ENCODE measurements around the gene IMP3. TPM values are rescaled to one million over a fixed set of nuclear protein-coding genes. Genes with fewer than 3 reads are reported as not detected.
"Not testable (repeated sequence)": the region's sequence is repeated elsewhere in the genome, so short reads cannot be mapped to it uniquely, and the experiment has no call there.

IMP3 gene
- total RNA-seq, 2 donors from 2014 or later: 43.1 to 66.6 TPM

DNA sequence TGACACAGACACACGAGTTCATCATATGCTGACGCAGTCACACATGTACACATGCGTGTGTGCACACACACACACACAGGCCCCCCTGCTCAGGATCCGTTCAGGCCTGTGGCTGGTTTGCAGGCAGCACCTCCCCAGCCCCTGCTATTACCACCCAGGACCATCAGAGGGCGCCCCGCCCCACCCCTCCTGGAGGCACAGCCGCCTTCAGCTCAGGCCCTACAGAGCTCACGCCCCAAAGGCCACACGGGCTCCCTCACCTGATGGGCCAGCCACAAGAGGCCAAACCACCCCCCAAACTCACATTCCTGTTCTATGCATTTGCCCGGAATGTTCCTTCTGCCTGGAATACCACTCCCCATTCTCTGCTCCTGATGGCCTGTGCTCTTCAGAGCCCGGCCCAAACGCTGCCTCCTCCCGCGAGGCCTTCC lies 46.2 kb upstream of the IMP3 start:
- not testable (repeated sequence) for H3K9me3 ChIP-seq; H3K36me3 ChIP-seq (replicated peaks in 1 of 2; ENCODE audit: insufficient read depth in 1 of 2, low read depth in 2 of 2); H3K4me3 ChIP-seq; H3K27ac ChIP-seq; H3K27me3 ChIP-seq
- TF ChIP-seq, protein P1, sequence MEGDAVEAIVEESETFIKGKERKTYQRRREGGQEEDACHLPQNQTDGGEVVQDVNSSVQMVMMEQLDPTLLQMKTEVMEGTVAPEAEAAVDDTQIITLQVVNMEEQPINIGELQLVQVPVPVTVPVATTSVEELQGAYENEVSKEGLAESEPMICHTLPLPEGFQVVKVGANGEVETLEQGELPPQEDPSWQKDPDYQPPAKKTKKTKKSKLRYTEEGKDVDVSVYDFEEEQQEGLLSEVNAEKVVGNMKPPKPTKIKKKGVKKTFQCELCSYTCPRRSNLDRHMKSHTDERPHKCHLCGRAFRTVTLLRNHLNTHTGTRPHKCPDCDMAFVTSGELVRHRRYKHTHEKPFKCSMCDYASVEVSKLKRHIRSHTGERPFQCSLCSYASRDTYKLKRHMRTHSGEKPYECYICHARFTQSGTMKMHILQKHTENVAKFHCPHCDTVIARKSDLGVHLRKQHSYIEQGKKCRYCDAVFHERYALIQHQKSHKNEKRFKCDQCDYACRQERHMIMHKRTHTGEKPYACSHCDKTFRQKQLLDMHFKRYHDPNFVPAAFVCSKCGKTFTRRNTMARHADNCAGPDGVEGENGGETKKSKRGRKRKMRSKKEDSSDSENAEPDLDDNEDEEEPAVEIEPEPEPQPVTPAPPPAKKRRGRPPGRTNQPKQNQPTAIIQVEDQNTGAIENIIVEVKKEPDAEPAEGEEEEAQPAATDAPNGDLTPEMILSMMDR (IDR thresholded peaks at IDR 0.05): peak; percentile 59 to 83 (median 73)
- ATAC-seq (peak; percentile 76), DNase-seq (peak; percentile 77 to 84 (median 81))
- WGBS, 2 donors: 5 to 26% methylated on average over 4 to 14 of the region's 14 CpGs
- intact Hi-C loops (cut with DNase I): loop anchor here (10.0 kb wide), 1 partner anchor 321 kb away; the partner anchor contains the start of gene MAN2C1
- peaks cover 14% of the 10 kb centered on the region for H3K4me1 ChIP-seq

DNA sequence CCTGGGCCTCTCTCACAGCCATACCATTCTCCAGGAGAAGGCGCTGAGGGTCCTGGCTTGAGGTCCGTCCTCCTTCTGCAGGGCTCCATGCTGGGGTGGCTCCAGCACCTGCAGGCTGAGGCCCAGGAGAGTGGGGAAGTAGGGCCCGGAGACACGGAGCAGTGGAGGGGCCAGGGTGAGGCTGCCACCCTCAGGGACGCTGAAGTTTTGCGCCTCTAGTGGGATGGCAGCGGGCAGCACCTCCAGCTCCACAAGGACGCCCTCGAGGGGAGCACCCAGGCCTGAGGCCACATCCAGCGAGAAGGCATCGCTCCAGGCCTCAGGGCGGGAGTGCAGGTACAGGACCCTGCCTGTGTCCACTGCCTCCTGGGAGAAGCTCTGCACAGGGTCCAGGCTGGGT lies 45.2 kb upstream of the IMP3 start:
- peaks cover 14% of the 10 kb centered on the region for H3K4me1 ChIP-seq
- 69 to 100% methylated on average over 2 to 12 of the region's 12 CpGs for WGBS, 2 donors
- TF ChIP-seq, protein P1 (IDR thresholded peaks at IDR 0.05): no peak
- no peak for TF ChIP-seq POLR2A (IDR thresholded peaks at IDR 0.05)
- no peak for ATAC-seq
- no peak overlapping the region for H3K4me3 ChIP-seq
- intact Hi-C loops (cut with DNase I): loop anchor here (10.0 kb wide), 1 partner anchor 320 kb away; the partner anchor contains the start of gene MAN2C1
- H3K27ac ChIP-seq: no peak overlapping the region
- H3K27me3 ChIP-seq: no peaks in the 10 kb centered on the region
- H3K9me3 ChIP-seq: no peaks in the 10 kb centered on the region
- no peak for DNase-seq
- H3K36me3 ChIP-seq (replicated peaks in 1 of 2; ENCODE audit: insufficient read depth in 1 of 2, low read depth in 2 of 2): no peaks in the 10 kb centered on the region

DNA sequence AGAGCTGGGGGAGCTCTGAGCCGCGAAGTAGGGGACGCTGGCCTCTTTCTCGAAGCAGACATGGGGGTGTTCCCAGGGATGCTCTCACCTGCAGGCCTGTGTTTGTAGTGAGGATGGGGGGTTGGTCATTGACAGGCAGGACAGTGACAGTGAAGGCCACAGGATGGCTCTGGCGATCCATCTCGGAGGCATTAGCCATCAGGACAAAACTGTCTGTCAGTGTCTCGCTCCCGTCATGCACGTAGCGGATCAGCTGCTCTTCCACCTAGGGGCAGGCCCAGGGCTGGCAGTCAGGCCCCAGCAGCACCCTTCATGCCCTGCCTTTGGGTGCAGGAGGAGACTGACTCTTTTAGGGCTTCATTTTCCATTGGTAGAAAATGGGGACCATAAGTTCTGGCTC lies 44.6 kb upstream of the IMP3 start:
- H3K27me3 ChIP-seq: no peaks in the 10 kb centered on the region
- TF ChIP-seq POLR2A (IDR thresholded peaks at IDR 0.05): no peak
- TF ChIP-seq, protein P1 (IDR thresholded peaks at IDR 0.05): no peak
- H3K4me1 ChIP-seq: peaks cover 14% of the 10 kb centered on the region
- no peak for DNase-seq
- WGBS, 2 donors: 81 to 82% methylated on average over 6 to 10 of the region's 10 CpGs
- H3K36me3 ChIP-seq (replicated peaks in 1 of 2; ENCODE audit: insufficient read depth in 1 of 2, low read depth in 2 of 2): no peaks in the 10 kb centered on the region
- ATAC-seq: no peak
- no peak overlapping the region for H3K4me3 ChIP-seq
- no peaks in the 10 kb centered on the region for H3K9me3 ChIP-seq
- H3K27ac ChIP-seq: no peak overlapping the region
- intact Hi-C loops (cut with DNase I): loop anchor here (10.0 kb wide), 1 partner anchor 320 kb away; the partner anchor contains the start of gene MAN2C1

DNA sequence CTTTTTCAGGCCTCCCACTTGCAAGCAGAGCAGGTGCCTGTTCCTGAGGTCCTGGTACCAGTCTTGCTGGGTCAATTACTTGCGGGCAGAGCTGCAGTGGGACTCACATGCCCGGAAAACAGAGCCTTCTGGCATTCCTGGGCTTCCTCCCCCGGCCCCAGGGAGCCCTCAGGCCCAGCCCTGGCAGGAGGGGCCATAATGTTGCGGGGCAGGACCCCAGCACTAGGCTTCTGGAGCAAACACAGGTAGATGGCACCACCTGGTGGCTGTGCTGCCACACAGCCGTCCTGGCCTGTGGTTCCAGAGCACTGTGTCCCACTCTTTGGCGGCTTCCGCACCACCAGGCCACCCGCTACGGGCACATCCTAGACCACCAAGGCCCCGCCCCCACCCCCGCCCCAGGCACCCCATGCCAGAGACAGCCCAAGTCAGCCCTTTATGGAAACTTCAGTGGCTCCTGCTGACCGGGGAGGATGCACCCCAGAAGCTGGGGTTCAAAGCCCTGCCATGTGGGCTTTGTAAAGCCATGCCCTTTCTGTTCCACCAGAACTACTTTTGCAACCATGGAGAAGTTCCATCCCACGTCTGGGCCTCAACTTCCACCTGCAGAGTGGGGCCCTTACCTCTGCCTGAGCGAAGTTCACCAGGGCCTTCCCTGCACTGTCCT lies 43.8 kb upstream of the IMP3 start:
- intact Hi-C loops (cut with DNase I): loop anchor here (10.0 kb wide), 1 partner anchor 319 kb away; the partner anchor contains the start of gene MAN2C1
- DNase-seq (peak; percentile 68 to 78 (median 71)), ATAC-seq (peak; percentile 69)
- WGBS, 2 donors: 22 to 50% methylated on average over 2 to 13 of the region's 14 CpGs
- H3K9me3 ChIP-seq; H3K4me3 ChIP-seq; H3K27me3 ChIP-seq; H3K27ac ChIP-seq; H3K36me3 ChIP-seq (replicated peaks in 1 of 2; ENCODE audit: insufficient read depth in 1 of 2, low read depth in 2 of 2): not testable (repeated sequence)
- H3K4me1 ChIP-seq: peaks cover 14% of the 10 kb centered on the region
- TF ChIP-seq, protein P1 (IDR thresholded peaks at IDR 0.05): peak; percentile 73 to 87 (median 80)
